ENCODE measurements around the gene GORASP2.
A peak's percentile ranks its signal among the peaks of the same experiment; 100 is the strongest.

GORASP2 gene

DNA sequence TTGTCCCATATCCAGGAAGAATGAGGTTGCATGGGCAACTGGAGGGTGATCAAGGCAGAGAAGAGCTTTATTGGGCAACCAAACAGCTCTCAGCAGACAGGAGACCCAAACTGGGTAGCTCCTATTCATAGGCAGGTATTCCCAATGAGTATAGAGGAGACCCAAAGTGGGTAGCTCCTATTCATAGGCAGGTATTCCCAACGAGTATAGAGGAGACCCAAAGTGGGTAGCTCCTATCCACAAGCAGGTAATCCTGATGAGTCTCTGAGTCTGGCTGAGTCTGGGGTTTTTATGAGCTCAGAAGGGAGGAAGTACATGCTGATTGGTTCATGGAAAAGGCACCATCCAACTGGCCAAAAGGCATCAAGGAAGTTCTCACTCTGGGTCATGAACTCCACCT, 5.3 kb upstream of the GORASP2 start:
- no peak for DNase-seq (ENCODE audit: low spot score)

DNA sequence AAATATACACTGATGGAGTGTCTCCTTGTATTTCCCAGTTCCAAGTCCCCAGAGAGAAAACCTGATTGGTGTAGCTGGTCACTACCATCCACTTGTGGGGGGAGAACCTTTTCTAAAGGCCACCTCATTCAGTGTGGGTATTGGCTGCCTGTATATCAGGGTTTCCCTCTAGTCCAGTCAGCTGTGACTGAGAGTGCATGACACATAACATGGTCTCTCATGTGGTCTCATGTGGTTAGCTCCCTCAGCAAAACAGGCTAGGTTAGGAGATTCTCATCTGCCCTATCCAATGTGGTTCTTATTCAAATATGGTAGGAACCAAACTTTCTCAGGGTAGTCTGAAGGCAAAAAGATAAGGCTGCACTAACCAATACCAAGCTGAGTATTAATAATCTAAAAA, 4.1 kb upstream of the GORASP2 start:
- no peak for DNase-seq (ENCODE audit: low spot score)

DNA sequence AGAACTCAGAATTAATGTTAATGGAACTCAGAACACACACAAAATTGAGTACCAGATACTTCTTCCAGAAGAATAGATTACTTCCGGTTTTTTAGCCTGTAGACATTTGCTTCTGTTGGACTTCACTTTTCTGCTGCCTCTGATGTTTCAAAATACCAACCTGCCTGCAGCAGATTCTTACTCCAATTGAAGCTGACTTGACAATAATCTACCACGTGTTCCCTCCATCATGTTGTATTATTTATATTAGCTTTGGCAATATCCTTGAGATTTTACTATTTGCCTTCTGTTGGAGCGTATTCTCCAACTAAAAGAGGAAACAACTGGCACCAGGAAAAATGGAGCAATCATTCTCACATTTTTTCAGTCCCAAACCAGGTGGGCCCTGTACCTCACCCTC, 3.1 kb upstream of the GORASP2 start:
- DNase-seq (ENCODE audit: low spot score): no peak

DNA sequence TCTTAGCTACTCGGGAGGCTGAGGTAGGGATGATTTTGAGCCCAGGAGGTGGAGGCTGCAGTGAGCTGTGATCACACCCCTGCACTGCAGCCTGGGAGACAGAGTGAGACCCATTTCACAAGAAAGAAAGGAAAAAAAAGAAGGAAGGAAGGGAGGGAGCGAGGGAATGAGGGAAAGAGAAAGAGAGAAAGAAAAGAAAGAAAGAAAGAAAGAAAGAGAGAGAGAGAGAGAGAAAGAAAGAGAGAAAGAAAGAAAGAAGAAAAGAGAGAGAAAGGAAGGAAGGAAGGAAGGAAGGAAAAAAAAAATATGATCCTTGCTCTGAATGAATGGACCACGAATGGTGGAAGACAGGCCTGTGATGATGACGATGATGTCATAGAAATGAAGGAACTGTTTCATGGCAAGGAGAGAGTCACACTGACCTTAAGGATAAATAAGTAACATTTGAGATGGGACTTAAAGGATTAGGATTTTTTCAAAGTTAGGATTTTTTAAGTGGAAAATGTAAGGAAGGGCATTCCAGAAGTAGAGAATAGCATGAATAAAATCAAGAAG, 2.2 kb upstream of the GORASP2 start:
- DNase-seq (ENCODE audit: low spot score): no peak

DNA sequence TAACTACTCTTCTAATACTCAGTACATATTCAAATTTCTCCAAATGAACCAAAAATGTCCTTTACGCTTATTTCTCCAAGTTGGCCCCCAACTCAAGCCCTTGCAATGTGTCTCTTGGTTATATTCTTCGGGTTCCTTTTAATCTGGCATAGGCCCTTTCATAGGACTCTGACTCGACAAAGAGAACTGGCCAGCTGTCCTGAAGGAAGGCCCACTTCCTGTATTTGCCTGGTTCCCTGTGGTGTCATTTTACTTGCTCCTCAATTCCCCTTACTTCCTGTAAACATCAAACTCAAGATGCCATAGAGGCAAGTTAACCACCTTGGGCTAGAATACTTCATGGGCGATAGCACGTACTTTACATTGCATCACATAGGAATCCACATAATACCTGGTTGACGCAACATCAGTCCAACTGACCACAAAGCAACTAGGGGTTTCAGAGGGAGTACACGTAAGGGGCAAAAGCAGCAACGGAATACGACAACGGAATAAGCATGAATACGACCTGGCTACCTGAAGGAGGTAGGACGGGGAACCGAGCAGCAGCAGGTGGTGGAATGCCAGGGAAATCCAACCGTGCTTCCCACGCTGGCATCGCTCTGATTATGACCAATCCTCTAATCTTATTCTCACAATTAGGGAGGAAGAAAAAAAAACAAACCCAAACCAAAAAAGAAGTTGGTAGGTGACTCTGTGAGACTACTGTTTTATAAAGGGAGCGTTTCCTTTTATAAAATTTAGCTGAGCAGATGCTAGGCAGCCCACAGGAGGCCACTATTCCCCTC, 823 bp upstream of the GORASP2 start:
- DNase-seq (ENCODE audit: low spot score): peak; percentile 70

DNA sequence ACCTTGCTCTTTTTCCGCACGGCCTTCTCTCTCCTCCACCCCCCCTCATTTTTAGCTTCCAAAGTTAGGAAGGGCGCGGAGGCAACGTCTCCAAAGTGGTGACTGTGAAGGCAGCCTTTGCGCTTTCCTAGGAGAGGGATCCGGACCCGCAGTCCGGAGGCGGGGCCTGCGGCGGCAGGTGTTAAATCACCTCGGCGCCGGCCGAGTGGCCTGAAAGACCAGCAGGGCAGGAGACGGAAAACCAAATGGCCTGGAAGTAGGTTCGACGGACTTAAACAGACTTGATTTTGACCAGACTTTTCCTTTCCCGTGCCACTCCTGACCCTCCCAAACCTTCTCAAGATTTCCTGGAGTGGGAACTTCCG, 615 bp downstream of the GORASP2 start:
- DNase-seq (ENCODE audit: low spot score): peak; percentile 64

DNA sequence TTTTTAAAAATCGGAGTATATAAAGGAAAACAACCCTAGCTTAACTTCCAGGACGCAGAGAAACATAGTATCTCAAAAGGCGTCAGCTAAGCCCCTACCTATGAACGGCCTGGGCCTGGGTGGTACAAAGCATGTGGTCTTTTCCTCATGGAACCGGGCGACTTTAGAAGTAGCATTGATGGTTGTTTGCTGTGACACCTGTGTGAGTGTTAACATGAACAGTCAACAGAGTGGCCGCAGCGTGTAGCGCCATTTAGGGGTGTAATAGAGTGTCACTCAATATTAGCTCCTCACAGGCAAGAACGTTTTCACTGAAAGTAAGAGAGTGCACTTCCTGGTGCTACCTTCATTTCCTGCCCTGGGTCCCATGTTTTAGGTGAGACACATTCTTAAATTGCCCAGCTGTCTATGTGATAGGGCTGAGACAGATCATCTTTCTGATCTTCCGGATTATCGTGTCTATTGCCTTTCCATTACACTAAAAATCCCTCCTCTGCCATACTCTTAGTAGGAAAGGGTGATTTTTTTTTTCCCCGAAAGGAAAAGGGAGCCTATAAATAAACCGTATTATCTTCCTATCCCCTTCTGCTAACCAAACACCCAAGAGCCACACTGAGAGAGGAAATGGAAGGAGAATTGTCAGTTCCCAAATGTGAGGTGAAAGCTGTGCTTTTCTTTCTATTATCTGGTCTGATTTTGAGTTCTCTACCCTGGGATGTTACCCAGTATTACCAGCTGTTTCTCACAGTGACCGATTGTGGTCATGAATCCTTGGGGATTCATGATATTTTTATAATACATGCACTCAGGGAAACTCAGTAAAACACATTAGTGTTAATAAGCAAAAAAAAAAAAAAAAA, 1.3 kb downstream of the GORASP2 start:
- peak; percentile 47 for DNase-seq (ENCODE audit: low spot score)

DNA sequence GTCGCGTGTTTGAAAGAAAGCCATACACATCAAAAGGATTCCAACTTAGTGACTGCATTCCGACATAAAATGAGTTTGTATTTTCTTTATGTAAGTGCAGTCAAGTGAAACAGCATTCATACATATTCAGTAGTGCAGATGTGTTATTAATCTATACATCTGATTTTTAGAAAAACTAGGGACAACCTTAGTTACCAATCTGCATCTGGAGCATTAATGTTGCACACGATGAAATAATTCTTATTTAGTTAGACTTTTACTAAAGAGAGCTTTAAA, 1.9 kb downstream of the GORASP2 start:
- DNase-seq (ENCODE audit: low spot score): no peak

DNA sequence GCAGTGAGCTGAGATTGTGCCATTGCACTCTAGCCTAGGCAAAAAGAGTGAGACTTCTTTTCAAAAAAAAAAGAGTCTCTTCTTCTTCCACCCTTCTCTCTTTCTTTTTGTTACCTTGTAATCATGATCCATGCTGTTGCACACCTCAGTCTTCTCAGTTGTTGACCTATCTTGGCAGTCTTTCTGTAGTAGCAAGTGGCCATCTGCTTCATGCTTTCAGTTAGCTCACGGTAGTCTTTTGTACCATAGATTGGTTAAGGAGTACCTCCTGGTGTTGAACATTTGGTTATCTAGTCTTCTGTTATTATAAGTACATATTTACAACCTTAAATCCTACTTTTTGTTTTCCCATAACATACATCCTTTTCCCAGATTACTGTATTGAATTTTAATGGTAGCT, 3.1 kb downstream of the GORASP2 start:
- DNase-seq (ENCODE audit: low spot score): no peak

DNA sequence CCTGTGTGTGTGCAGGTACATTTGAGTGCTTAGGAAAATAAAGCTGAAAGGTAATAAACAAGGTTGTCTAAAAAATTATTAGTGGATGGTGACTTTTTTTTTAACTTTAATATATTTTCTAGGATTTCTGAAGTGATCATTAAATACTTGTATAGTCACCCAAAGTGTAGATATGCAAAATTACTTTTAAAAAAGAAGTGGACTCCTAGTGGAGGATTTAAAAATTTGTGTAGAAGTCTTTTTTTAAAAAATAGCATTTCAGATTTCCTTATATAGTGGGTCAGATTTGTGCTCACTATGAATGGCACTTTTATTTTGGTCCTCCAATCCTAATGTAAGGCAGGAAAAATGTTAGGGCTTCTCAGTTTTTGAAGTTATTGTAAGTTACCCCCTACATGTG, 3.9 kb downstream of the GORASP2 start:
- DNase-seq (ENCODE audit: low spot score): no peak

DNA sequence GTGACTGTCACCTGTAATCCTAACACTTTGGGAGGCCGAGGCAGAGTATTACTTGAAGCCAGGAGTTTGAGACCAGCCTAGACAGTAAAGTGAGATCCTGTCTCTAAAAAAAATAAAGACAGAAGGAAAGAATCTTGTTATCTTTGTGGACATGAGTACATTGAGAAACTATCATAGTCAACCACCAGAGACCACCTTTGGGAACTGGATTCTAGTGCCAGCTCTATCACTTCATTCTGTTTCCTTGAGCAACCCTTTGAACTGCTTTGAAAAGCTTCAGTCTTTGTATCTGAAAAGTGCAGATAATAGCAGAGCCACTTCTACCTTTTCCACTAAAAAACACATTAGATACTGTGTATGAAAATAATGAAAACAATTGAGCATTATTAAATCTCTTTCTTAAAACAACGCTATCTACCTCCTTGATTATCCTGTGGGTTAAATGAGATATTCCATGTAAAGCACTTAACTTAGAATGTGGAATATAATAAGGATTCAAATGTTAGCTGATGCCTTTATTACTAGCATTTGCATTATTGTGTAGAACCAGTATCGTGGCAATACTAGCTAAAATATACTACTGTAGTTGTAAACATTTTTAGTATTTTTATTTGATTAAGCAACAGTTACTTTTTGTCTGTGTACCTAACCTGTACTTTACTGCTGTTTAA, 8.8 kb downstream of the GORASP2 start:
- no peak for DNase-seq (ENCODE audit: low spot score)

DNA sequence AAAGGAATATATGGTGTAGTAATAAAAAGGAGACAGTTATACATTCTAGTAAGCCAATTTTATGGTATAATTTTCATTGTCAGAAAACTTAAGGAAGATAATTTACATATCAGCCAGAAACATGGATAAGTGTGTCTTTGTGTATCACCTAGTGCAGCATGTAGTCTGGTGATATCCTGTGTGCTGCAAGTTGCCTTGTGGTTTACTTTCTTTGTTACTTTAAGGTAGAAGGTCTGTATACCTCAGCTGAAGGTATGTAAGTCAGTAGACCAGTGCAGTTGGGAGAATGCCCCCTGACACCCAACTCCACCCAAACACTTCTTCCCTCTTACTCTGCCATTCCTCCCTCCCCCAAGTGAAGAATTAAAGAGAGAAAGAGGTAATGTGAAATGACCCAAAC, 11.0 kb downstream of the GORASP2 start:
- DNase-seq (ENCODE audit: low spot score): no peak

DNA sequence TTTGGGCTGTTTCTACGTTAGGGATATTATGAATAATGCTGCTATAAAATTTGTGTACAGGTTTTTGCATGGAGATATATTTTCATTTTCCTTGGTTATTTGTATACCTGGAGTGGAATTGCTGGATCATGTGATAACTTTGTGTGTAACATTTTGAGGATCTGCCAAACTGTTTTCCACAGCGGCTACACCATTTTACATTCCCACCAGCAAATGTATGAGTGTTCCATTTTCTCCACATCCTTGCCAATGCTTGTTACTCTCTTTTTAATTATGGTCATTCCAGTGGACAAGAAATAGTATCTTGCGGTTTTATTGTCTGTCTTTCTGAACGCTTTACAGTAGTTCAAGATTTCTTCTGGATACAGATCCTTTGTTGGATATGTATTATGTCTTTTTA, 13.6 kb downstream of the GORASP2 start:
- DNase-seq (ENCODE audit: low spot score): no peak

DNA sequence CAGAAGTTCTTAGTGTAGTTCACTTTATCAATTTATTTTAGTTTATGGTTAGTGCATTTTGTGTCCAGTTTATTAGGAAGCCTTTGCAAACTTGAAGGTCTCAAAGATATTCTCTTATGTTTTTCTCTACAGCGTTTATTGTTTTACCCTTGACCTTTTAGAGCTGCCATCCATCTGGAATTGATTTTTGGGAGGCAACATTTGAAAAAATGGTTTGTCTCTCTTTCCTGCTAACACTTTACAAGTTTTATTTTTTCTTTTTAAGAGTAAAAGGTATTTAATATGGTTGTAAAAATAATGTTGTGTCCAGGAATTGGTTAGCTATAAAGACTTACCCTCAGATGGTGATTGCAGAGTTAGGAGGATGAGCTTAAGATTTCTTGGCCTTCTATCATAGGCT, 14.0 kb downstream of the GORASP2 start:
- no peak for DNase-seq (ENCODE audit: low spot score)

DNA sequence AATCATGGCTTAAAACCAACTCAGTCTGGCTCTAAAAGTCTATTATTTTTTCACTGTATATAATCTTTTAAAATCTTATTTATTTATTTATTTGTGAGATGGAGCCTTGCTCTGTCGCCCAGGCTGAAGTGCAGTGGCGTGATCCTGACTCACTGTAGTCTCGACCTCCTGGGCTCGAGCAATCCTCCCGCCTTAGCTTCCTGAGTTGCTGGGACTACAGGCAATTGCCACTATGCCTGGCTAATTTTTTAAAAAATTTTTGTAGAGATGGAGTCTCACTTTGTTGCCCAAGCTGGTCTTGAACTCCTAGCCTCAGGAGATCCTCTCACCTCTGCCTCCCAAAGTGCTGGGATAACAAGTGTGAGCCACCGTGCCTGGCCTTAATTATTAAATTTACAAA, 14.5 kb downstream of the GORASP2 start:
- DNase-seq (ENCODE audit: low spot score): no peak

DNA sequence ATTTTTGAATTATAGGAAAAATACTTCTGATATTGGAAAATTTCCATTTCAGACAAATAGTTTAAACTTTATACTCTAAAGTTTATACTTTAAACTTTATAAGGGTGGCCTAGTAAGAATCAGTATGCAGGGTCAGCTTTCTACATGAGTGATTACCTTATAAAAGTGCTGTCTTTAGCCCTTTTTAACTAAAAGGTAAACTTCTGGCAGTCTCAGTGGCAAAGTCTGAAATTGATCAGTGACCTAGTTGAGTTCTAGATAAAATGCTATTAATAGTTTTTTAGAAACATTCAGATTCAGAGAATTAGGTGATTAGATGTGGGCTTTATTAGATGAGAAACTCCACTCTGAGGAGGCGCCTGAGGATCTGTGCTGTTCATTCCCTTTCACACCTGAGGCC, 15.5 kb downstream of the GORASP2 start:
- DNase-seq (ENCODE audit: low spot score): no peak

DNA sequence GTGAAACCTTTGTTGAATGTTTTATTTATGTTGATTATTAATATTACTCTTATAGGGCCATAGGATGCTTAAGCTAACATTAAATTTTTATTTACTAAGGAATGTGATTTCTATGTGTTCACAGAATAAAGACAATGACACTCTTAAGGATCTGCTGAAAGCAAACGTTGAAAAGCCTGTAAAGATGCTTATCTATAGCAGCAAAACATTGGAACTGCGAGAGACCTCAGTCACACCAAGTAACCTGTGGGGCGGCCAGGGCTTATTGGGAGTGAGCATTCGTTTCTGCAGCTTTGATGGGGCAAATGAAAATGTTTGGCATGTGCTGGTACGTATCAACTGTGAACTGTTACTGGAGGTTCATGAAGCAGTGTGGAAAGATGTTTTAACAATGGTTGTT, 20.4 kb downstream of the GORASP2 start:
- DNase-seq (ENCODE audit: low spot score): no peak

DNA sequence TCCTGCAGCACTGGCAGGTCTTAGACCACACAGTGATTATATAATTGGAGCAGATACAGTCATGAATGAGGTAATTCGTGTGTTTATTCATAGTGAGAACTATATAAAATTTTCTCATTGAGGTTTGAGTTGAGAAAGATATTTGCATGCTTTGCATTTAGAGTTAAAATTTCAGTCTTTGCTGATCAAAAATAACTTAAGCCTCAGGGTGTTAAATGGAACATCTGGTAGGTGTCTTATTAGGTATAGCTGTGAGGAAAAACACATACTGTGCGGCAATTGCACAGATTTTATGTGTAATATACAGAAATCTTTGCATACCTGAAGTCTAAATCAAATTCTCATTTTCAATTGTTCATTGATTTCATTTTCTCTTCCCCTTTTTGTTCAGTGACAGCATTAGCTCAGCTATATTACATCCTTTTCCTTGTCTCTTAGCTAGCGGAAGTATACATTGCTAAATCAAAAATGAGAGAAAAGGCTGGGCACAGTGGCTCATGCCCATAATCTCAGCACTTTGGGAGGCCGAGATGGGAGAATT, 21.2 kb downstream of the GORASP2 start:
- DNase-seq (ENCODE audit: low spot score): no peak

DNA sequence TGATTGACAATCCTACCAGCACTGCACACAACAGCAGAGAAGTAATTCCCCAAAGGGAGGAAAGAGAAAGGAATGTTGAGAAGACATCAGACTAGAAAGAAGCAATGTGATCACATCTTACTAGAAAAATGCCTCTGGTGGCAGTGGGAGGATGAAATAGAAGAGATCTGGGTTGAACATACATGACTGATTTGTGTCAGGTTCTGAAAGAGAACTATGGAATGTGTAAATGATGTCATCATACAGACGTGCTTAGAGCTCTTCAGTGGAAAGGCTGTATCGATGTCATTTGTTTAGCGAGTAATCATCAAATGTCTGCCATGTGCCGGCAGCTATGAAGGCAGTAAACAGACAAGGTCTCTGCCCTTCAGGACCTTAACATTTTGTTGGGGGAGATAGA, 24.9 kb downstream of the GORASP2 start:
- no peak for DNase-seq (ENCODE audit: low spot score)

DNA sequence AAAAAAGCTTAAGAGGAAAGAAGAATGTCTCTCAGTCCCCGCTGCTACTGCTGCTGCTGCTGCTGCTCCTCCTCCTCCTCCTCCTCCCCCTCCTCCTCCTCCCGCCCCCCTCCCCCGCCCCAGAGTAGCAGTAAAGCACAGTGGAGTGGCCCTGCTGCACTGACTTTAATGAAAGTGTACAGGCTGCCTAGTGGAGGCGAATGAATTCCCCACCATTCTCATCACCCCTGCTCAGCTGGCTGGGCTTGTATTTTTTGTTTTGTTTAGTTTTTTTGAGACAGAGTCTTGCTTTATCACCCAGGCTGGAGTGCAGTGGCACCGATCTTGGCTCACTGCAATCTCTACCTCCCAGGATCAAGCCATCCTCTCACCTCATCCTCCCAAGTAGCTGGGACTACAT, 34.3 kb downstream of the GORASP2 start:
- DNase-seq (ENCODE audit: low spot score): no peak

DNA sequence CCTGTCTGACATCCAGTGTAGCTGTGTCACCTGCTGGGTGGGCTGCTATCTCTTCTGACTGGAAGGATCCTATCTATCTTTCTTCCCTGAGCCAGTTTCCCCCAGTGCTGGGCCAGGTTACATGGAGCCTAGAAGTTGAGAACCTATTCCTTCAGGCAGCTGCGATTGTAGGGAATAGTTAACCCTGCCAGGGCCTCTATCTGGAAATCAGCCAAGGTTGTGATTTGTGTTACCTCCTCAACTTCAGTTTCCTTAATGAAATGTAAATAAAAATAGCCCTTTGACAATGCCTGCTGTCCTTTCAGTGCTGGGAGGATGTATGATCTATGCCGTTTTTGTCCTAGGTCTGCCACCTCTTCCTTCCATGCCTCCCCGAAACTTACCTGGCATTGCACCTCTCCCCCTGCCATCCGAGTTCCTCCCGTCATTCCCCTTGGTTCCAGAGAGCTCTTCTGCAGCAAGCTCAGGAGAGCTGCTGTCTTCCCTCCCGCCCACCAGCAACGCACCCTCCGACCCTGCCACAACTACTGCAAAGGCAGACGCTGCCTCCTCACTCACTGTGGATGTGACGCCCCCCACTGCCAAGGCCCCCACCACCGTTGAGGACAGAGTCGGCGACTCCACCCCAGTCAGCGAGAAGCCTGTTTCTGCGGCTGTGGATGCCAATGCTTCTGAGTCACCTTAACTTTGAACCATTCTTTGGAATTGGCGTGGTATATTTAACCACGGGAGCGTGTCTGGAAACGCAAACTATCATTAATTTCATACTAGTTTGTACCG, 36.6 kb downstream of the GORASP2 start:
- no peak for DNase-seq (ENCODE audit: low spot score)

Measured in HuH-7 (cell line).